GM23338 (cell line): Measurements from ENCODE around the gene FAAP100. TPM values are rescaled to one million over a fixed set of nuclear protein-coding genes. Genes with fewer than 3 reads are reported as not detected.

ENCODE experiments used
- ATAC-seq: fragments of 200-7000 bp; cut with Tn5 transposase; 3 replicates; pipeline ENCODE4 v1.9.1; 2020
- DNase-seq: peaks from one replicate; pipeline ENCODE4 v3.0.0-alpha.2; 2015; ENCODE audit warnings: low spot score
- H2AFZ ChIP-seq: fragments of 200-600 bp; sonication (generic); 2 replicates; pipeline ENCODE4 v1.8.0; 2016; ENCODE audit warnings: antibody characterized with exemption, mild to moderate bottlenecking, moderate library complexity
- H3F3A ChIP-seq: fragments of 200-600 bp; sonication (generic); replicated peaks from 2 replicates; pipeline ENCODE4 v1.8.0; 2017; ENCODE audit warnings: antibody characterized with exemption, mixed run types, low read depth
- H3K27ac ChIP-seq: fragments of 200-600 bp; sonication (generic); 2 replicates; pipeline ENCODE4 v1.6.1; 2016; ENCODE audit warnings: low read depth
- H3K27me3 ChIP-seq: fragments of 200-600 bp; sonication (generic); 2 replicates; pipeline ENCODE4 v1.8.0; 2016; ENCODE audit warnings: mild to moderate bottlenecking, mixed run types, moderate library complexity; ENCODE audit not compliant: insufficient read depth
- H3K36me3 ChIP-seq: fragments of 200-600 bp; sonication (generic); 2 replicates; pipeline ENCODE4 v1.8.0; 2016; ENCODE audit warnings: mild to moderate bottlenecking; ENCODE audit not compliant: insufficient read depth
- H3K4me1 ChIP-seq: fragments of 200-600 bp; sonication (generic); 2 replicates; pipeline ENCODE4 v1.8.0; 2016; ENCODE audit warnings: mild to moderate bottlenecking, moderate library complexity; ENCODE audit not compliant: insufficient read depth
- H3K4me2 ChIP-seq: fragments of 200-600 bp; sonication (generic); 2 replicates; pipeline ENCODE4 v1.7.1; 2017; ENCODE audit warnings: mixed run types
- H3K4me3 ChIP-seq: fragments of 200-600 bp; sonication (generic); 2 replicates; pipeline ENCODE4 v1.6.1; 2016; ENCODE audit warnings: mixed run types
- H3K79me2 ChIP-seq: fragments of 200-600 bp; sonication (generic); replicated peaks from 2 replicates; pipeline ENCODE4 v1.8.0; 2017; ENCODE audit warnings: mild to moderate bottlenecking; ENCODE audit not compliant: insufficient read depth
- H3K9me2 ChIP-seq: fragments of 200-600 bp; sonication (generic); 2 replicates; pipeline ENCODE4 v1.8.0; 2017; ENCODE audit not compliant: insufficient read depth
- H4K20me1 ChIP-seq: fragments of 200-600 bp; sonication (generic); replicated peaks from 2 replicates; pipeline ENCODE4 v1.8.0; 2017; ENCODE audit warnings: mild to moderate bottlenecking; ENCODE audit not compliant: insufficient read depth
- H3K27ac Mint-ChIP-seq: 2 replicates; pipeline ENCODE4 v1.8.0; 2020; ENCODE audit warnings: inconsistent platforms, mild to moderate bottlenecking, moderate library complexity, mixed read lengths
- H3K27me3 Mint-ChIP-seq: 3 replicates; pipeline ENCODE4 v1.8.0; 2022; ENCODE audit warnings: low read depth, mild to moderate bottlenecking, moderate library complexity, mixed read lengths, inconsistent platforms; ENCODE audit not compliant: insufficient read depth, poor library complexity
- H3K36me3 Mint-ChIP-seq: 3 replicates; pipeline ENCODE4 v1.8.0; 2021; ENCODE audit warnings: low read depth, mild to moderate bottlenecking, inconsistent platforms, moderate library complexity, mixed read lengths
- H3K4me1 Mint-ChIP-seq: 3 replicates; pipeline ENCODE4 v1.8.0; 2020; ENCODE audit warnings: mild to moderate bottlenecking, inconsistent platforms, mixed read lengths
- H3K4me3 Mint-ChIP-seq: 3 replicates; pipeline ENCODE4 v1.8.0; 2021; ENCODE audit warnings: moderate library complexity, mild to moderate bottlenecking, inconsistent platforms, mixed read lengths
- H3K9me3 Mint-ChIP-seq: 3 replicates; pipeline ENCODE4 v1.8.0; 2020; ENCODE audit warnings: moderate library complexity, mild to moderate bottlenecking, inconsistent platforms, mixed read lengths
- NANOG ChIP-seq: IDR thresholded peaks from 2 replicates; pipeline ENCODE4 v1.6.1; 2016; ENCODE audit warnings: antibody characterized with exemption, borderline replicate concordance
- polyA plus RNA-seq: library from polyadenylated mRNA; unstranded; fragments of >200 nt; fragmentation: Nextera tagmentation; extraction: Ambion mirVana; gene quantifications from 2 replicates; pipeline ENCODE4 v1.2.1, GENCODE V29; 2016
- total RNA-seq: library from RNA; depleted of rRNA; stranded (reverse); fragments of >200 nt; shearing (Covaris generic); gene quantifications from 2 replicates; pipeline ENCODE4 v1.2.3, GENCODE V29; 2014
- TF ChIP-seq, protein P1 (sequence below): IDR thresholded peaks from one replicate; pipeline ENCODE4 v1.6.1; 2018; ENCODE audit warnings: antibody characterized with exemption; ENCODE audit not compliant: unreplicated experiment
- TF ChIP-seq, protein P2 (sequence below): IDR thresholded peaks from 2 replicates; pipeline ENCODE4 v1.6.1; 2016; ENCODE audit warnings: antibody characterized with exemption
- TF ChIP-seq, protein P3 (sequence below): fragments of 250-450 bp; sonication (Bioruptor Pico); IDR thresholded peaks from 2 replicates; pipeline ENCODE4 v1.5.0; 2020; ENCODE audit warnings: mild to moderate bottlenecking, moderate library complexity

FAAP100 gene
- total and polyA plus RNA-seq, 2 experiments from 2014 or later: 16.0 to 50.5 TPM

DNA sequence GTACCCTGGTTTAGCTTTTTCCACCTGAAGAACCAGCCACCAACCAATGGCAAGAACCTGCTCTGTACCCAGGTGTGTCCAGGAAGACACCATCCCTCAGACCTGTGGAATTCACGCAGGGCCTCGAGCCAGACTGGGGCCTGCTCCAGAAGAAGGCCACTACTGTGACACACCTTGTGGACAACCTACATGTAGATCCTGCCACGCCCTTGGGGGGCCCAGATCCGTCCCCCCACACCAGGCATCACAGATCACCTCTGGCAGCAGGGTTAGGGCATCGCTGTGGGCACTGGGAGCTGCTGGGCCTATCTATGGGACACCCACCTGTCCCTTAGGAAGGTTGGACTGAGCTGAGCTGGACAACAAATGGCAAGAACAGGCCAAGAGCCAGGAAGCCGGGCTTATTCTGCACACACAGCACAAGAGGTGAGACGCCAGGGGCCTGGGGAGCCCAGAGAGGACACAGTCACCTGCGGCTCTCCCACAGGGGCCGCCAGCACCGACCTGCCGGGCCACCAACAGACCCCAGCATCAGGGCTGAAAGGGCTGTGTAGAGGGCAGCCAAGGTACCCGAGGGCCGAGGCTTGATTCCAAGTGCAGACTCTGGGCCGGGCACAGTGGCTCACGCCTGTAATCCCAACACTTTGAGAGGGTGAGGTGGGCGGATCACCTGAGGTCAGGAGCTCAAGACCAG is 7.7 kb downstream of the FAAP100 start:
- Mint-ChIP-seq H3K27me3 (peaks cover 4% of the 10 kb centered on the region), H3K4me1 (no peaks in the 10 kb centered on the region), H3K36me3 (peaks cover 28% of the 10 kb centered on the region), H3K27ac (no peak overlapping the region), H3K9me3 (no peaks in the 10 kb centered on the region), H3K4me3 (no peak overlapping the region)
- TF ChIP-seq, protein P1, sequence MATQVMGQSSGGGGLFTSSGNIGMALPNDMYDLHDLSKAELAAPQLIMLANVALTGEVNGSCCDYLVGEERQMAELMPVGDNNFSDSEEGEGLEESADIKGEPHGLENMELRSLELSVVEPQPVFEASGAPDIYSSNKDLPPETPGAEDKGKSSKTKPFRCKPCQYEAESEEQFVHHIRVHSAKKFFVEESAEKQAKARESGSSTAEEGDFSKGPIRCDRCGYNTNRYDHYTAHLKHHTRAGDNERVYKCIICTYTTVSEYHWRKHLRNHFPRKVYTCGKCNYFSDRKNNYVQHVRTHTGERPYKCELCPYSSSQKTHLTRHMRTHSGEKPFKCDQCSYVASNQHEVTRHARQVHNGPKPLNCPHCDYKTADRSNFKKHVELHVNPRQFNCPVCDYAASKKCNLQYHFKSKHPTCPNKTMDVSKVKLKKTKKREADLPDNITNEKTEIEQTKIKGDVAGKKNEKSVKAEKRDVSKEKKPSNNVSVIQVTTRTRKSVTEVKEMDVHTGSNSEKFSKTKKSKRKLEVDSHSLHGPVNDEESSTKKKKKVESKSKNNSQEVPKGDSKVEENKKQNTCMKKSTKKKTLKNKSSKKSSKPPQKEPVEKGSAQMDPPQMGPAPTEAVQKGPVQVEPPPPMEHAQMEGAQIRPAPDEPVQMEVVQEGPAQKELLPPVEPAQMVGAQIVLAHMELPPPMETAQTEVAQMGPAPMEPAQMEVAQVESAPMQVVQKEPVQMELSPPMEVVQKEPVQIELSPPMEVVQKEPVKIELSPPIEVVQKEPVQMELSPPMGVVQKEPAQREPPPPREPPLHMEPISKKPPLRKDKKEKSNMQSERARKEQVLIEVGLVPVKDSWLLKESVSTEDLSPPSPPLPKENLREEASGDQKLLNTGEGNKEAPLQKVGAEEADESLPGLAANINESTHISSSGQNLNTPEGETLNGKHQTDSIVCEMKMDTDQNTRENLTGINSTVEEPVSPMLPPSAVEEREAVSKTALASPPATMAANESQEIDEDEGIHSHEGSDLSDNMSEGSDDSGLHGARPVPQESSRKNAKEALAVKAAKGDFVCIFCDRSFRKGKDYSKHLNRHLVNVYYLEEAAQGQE: no peak
- TF ChIP-seq, protein P2, sequence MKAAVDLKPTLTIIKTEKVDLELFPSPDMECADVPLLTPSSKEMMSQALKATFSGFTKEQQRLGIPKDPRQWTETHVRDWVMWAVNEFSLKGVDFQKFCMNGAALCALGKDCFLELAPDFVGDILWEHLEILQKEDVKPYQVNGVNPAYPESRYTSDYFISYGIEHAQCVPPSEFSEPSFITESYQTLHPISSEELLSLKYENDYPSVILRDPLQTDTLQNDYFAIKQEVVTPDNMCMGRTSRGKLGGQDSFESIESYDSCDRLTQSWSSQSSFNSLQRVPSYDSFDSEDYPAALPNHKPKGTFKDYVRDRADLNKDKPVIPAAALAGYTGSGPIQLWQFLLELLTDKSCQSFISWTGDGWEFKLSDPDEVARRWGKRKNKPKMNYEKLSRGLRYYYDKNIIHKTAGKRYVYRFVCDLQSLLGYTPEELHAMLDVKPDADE: no peak
- TF ChIP-seq, protein P3, sequence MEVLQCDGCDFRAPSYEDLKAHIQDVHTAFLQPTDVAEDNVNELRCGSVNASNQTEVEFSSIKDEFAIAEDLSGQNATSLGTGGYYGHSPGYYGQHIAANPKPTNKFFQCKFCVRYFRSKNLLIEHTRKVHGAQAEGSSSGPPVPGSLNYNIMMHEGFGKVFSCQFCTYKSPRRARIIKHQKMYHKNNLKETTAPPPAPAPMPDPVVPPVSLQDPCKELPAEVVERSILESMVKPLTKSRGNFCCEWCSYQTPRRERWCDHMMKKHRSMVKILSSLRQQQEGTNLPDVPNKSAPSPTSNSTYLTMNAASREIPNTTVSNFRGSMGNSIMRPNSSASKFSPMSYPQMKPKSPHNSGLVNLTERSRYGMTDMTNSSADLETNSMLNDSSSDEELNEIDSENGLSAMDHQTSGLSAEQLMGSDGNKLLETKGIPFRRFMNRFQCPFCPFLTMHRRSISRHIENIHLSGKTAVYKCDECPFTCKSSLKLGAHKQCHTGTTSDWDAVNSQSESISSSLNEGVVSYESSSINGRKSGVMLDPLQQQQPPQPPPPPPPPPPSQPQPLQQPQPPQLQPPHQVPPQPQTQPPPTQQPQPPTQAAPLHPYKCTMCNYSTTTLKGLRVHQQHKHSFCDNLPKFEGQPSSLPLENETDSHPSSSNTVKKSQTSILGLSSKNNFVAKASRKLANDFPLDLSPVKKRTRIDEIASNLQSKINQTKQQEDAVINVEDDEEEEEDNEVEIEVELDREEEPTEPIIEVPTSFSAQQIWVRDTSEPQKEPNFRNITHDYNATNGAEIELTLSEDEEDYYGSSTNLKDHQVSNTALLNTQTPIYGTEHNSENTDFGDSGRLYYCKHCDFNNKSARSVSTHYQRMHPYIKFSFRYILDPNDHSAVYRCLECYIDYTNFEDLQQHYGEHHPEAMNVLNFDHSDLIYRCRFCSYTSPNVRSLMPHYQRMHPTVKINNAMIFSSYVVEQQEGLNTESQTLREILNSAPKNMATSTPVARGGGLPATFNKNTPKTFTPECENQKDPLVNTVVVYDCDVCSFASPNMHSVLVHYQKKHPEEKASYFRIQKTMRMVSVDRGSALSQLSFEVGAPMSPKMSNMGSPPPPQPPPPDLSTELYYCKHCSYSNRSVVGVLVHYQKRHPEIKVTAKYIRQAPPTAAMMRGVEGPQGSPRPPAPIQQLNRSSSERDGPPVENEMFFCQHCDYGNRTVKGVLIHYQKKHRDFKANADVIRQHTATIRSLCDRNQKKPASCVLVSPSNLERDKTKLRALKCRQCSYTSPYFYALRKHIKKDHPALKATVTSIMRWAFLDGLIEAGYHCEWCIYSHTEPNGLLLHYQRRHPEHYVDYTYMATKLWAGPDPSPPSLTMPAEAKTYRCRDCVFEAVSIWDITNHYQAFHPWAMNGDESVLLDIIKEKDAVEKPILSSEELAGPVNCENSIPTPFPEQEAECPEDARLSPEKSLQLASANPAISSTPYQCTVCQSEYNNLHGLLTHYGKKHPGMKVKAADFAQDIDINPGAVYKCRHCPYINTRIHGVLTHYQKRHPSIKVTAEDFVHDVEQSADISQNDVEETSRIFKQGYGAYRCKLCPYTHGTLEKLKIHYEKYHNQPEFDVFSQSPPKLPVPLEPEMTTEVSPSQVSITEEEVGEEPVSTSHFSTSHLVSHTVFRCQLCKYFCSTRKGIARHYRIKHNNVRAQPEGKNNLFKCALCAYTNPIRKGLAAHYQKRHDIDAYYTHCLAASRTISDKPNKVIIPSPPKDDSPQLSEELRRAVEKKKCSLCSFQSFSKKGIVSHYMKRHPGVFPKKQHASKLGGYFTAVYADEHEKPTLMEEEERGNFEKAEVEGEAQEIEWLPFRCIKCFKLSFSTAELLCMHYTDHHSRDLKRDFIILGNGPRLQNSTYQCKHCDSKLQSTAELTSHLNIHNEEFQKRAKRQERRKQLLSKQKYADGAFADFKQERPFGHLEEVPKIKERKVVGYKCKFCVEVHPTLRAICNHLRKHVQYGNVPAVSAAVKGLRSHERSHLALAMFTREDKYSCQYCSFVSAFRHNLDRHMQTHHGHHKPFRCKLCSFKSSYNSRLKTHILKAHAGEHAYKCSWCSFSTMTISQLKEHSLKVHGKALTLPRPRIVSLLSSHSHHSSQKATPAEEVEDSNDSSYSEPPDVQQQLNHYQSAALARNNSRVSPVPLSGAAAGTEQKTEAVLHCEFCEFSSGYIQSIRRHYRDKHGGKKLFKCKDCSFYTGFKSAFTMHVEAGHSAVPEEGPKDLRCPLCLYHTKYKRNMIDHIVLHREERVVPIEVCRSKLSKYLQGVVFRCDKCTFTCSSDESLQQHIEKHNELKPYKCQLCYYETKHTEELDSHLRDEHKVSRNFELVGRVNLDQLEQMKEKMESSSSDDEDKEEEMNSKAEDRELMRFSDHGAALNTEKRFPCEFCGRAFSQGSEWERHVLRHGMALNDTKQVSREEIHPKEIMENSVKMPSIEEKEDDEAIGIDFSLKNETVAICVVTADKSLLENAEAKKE (CRISPR knock-in tag): no peak
- no peak for TF ChIP-seq NANOG
- H3K27ac ChIP-seq: no peak overlapping the region
- H2AFZ ChIP-seq: no peak overlapping the region
- no peaks in the 10 kb centered on the region for H3K9me2 ChIP-seq
- H3K79me2 ChIP-seq: peaks cover under 1% of the 10 kb centered on the region; the same call in 1 of the 2 replicates
- no peak for ATAC-seq
- H3F3A ChIP-seq: no peaks in the 10 kb centered on the region
- no peak overlapping the region for H3K4me2 ChIP-seq
- DNase-seq: no peak
- no peaks in the 10 kb centered on the region for H3K4me1 ChIP-seq
- no peak overlapping the region for H3K4me3 ChIP-seq
- no peaks in the 10 kb centered on the region; the same call in 1 of the 2 replicates for H3K36me3 ChIP-seq
- H4K20me1 ChIP-seq: no peaks in the 10 kb centered on the region
- H3K27me3 ChIP-seq: no peaks in the 10 kb centered on the region
